Ovary (tissue), 9 donors: ENCODE results near the gene CCSER2. TPM values are rescaled to one million over a fixed set of nuclear protein-coding genes. Genes with fewer than 3 reads are reported as not detected.

Source experiments
- DNase-seq, 5 donors: peaks; one replicate each; pipeline ENCODE4 v3.0.0-alpha.2; 2019 to 2020
- H3K27ac ChIP-seq, 2 donors: fragments of 200-600 bp; one replicate each; pipeline versions ENCODE4 v1.5.1 to v1.8.0; 2019 to 2022
- H3K27me3 ChIP-seq: fragments of 200-600 bp; one replicate; pipeline ENCODE4 v1.8.0; 2022
- H3K36me3 ChIP-seq: fragments of 200-600 bp; sonication (generic); one replicate; pipeline ENCODE4 v1.5.1; 2019
- H3K4me1 ChIP-seq: one replicate; pipeline ENCODE4 v1.8.1; 2013; ENCODE audit warnings: mild to moderate bottlenecking, moderate library complexity; ENCODE audit not compliant: insufficient read depth
- H3K4me3 ChIP-seq: fragments of 200-600 bp; sonication (generic); one replicate; pipeline ENCODE4 v1.5.1; 2017
- H3K9me3 ChIP-seq, 2 donors: fragments of 200-600 bp in 1 of 2; sonication (generic) in 1 of 2; one replicate each; pipeline versions ENCODE4 v1.5.1 to v1.8.1; 2013 to 2019; ENCODE audit warnings: mild to moderate bottlenecking in 1 of 2, moderate library complexity in 1 of 2
- CTCF ChIP-seq, 3 donors: fragments of 450-650 bp in 2 of 3; fragments of 200-600 bp in 1 of 3; IDR thresholded peaks; one replicate each; pipeline versions ENCODE4 v1.5.1 to v1.8.0; 2016 to 2022; ENCODE audit warnings: antibody characterized with exemption in 3 of 3, mild to moderate bottlenecking in 1 of 3
- EP300 ChIP-seq: sonication (generic); formaldehyde crosslinking; IDR thresholded peaks from one replicate; pipeline ENCODE4 v1.6.1; 2017; ENCODE audit warnings: antibody characterized with exemption
- POLR2A ChIP-seq: fragments of 450-650 bp; IDR thresholded peaks from one replicate; pipeline ENCODE4 v1.6.1; 2017; ENCODE audit warnings: antibody characterized with exemption, mild to moderate bottlenecking, moderate library complexity
- WGBS, 3 donors: extraction: QIAGEN DNeasy Blood & Tissue Kit in 1 of 3; methylation state at CpG; one replicate each; pipeline versions ENCODE4 v1.1.5 to v1.1.7; 2013 to 2017; 5-methylcytosine and 5-hydroxymethylcytosine counted together
- intact Hi-C, 4 donors: fragments of 100-400 bp; cut with DNase I; formaldehyde crosslinking; loops; one replicate each; pipeline versions ENCODE4 v1.11.0 to v1.15.1; 2022 to 2023
- polyA plus RNA-seq, 2 donors: library from polyadenylated mRNA; stranded (reverse); fragments of 200-250 nt in 1 of 2; fragments of 350-450 nt in 1 of 2; fragmentation: Illumina TruSeq in 1 of 2; extraction: RNeasy Lipid Tissue Mini Kit (QIAGEN cat#74804) in 1 of 2; gene quantifications; one replicate each; pipeline ENCODE4 v1.2.3, GENCODE V29; 2013 to 2014
- total RNA-seq, 7 donors: library from RNA; depleted of rRNA in 2 of 7; stranded (reverse); fragments of >200 nt in 2 of 7; fragmentation: NEBNext Ultra II Directional in 3 of 7; extraction: Animal tissue kit (Norgen Biotek cat#: 25700) in 3 of 7; gene quantifications; one replicate each; pipeline versions ENCODE4 v1.1.0 to v1.2.4, GENCODE V29; 2016 to 2023
- donor health status: DM: no; HTN: no; CAD: no; lungs with moderate emphysema.
- donor health status: DM: no; HTN: no; CAD: no.
- donor health status: Bipolar disorder and iron deficiency.
- donor health status: DM: yes; HTN: yes; CAD: no.
- donor health status: DM: no; HTN: no; CAD: no.
- donor health status: DM: yes; HTN: yes; CAD: no.

The CCSER2 gene
- total and polyA plus RNA-seq, 9 donors: 12.2 to 86.3 (median 50.7) TPM

GRCh38 chr10:84340187-84340586 is 11.8 kb downstream of the CCSER2 start:
- no peak for TF ChIP-seq EP300
- no peak for TF ChIP-seq CTCF (IDR thresholded peaks at IDR 0.05)
- no peak for TF ChIP-seq POLR2A
- Histone ChIP-seq H3K4me1 (peaks cover 10% of the 10 kb centered on the region), H3K4me3 (no peak overlapping the region), H3K27me3 (no peaks in the 10 kb centered on the region), H3K36me3 (no peaks in the 10 kb centered on the region), H3K27ac (no peak overlapping the region), H3K9me3 (no peaks in the 10 kb centered on the region)
- WGBS, 3 donors: 96 to 98% (median 97%) methylated on average over 3 of the region's 3 CpGs
- no peak for DNase-seq
- intact Hi-C loops: no loop called here

GRCh38 chr10:84340632-84341537 is 12.5 kb downstream of the CCSER2 start:
- TF ChIP-seq EP300 (no peak), CTCF (IDR thresholded peaks at IDR 0.05) (no peak), POLR2A (no peak)
- Histone ChIP-seq H3K36me3 (no peaks in the 10 kb centered on the region), H3K4me3 (no peak overlapping the region), H3K27me3 (no peaks in the 10 kb centered on the region), H3K4me1 (peaks cover 6% of the 10 kb centered on the region), H3K27ac (no peak overlapping the region), H3K9me3 (no peaks in the 10 kb centered on the region)
- 88 to 90% (median 90%) methylated on average over 9 of the region's 9 CpGs for WGBS, 3 donors
- no peak for DNase-seq
- intact Hi-C loops: no loop called here

- peaks cover 6% of the 10 kb centered on the region for H3K4me1 ChIP-seq
- no peaks in the 10 kb centered on the region for H3K36me3 ChIP-seq
- no peak overlapping the region for H3K27ac ChIP-seq
- H3K4me3 ChIP-seq: no peak overlapping the region
- no peak for DNase-seq
- intact Hi-C loops: no loop called here
- no peaks in the 10 kb centered on the region for H3K27me3 ChIP-seq
- TF ChIP-seq EP300 (no peak), POLR2A (no peak), CTCF (IDR thresholded peaks at IDR 0.05) (no peak)
- H3K9me3 ChIP-seq: no peaks in the 10 kb centered on the region
- 98 to 100% (median 100%) methylated on average over 1 of the region's 1 CpG for WGBS, 3 donors
These were observed 13.1 kb downstream of the CCSER2 start for GRCh38 chr10:84341538-84341856.

GRCh38 chr10:84341983-84342382 is 13.6 kb downstream of the CCSER2 start:
- Histone ChIP-seq H3K9me3 (no peaks in the 10 kb centered on the region), H3K4me1 (peaks cover 5% of the 10 kb centered on the region), H3K27ac (no peak overlapping the region), H3K27me3 (no peaks in the 10 kb centered on the region), H3K36me3 (no peaks in the 10 kb centered on the region), H3K4me3 (no peak overlapping the region)
- 55 to 83% (median 60%) methylated on average over 1 of the region's 1 CpG for WGBS, 3 donors
- DNase-seq: no peak
- intact Hi-C loops: no loop called here
- TF ChIP-seq EP300: no peak
- TF ChIP-seq POLR2A: no peak
- TF ChIP-seq CTCF (IDR thresholded peaks at IDR 0.05): no peak
